Stimulated activated naive CD8-positive, alpha-beta T cell treated with anti-CD3 and anti-CD28 coated beads, Interleukin-15, amount 100 ng/mL, for 72 hours (primary cell): ENCODE measurements around the gene F2RL2.
A peak's percentile ranks its signal among the peaks of the same experiment; 100 is the strongest.

Experiments
- ATAC-seq: fragments of 150-1000 bp; cut with Tn5 transposase; 2 replicates; pipeline ENCODE4 v1.10.0; 2021; ENCODE audit warnings: mild to moderate bottlenecking, moderate library complexity
- DNase-seq, 2 donors: peaks; one replicate each; pipeline ENCODE4 v3.0.0; 2021 to 2022
- H3K27ac Mint-ChIP-seq, 2 donors: one replicate each; pipeline ENCODE4 v1.8.0; 2022; ENCODE audit warnings: mild to moderate bottlenecking in 2 of 2, mixed read lengths in 2 of 2, moderate library complexity in 2 of 2
- H3K27me3 Mint-ChIP-seq: one replicate; pipeline ENCODE4 v1.8.0; 2022; ENCODE audit warnings: mixed read lengths
- H3K4me1 Mint-ChIP-seq: one replicate; pipeline ENCODE4 v1.8.0; 2022; ENCODE audit warnings: mild to moderate bottlenecking, mixed read lengths
- H3K4me3 Mint-ChIP-seq, 2 donors: one replicate each; pipeline ENCODE4 v1.8.0; 2022; ENCODE audit warnings: mild to moderate bottlenecking in 2 of 2, mixed read lengths in 2 of 2, moderate library complexity in 1 of 2
- H3K9me3 Mint-ChIP-seq, 2 donors: one replicate each; pipeline ENCODE4 v1.8.0; 2022; ENCODE audit warnings: mixed read lengths in 2 of 2

The F2RL2 gene

DNA sequence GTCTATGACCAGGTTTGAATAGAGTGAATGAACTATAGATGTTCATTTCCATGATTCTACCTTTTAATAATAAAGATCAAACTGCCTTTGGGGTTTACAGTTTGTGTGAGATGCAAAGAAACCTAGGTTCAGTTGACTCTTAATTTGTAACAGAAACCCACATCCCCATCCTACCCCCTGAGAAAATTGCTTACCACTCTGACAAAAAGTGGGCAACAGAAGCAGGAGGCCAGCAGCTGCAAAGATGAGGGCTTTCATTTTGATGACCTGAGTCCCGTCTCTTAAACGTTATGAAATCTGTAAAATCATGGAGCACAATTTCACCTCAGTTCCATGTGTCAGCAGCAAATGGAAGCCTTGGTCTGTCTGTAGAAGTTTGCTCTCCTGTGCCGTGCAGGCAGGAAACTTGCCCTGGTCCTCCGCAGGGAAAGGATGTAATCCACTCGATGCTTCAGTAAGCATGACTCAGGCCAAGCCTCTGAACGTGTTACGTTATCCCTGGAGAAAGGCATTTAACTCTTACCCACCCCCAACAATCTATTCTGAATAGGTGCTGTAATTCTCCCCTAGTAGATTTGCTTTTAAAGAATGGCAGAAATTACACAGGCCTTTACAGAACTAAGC, at the start of gene F2RL2:
Gene F2RL2, minus strand, starts transcription at position 431 of the 624 bp plus-strand sequence. Its CDS starts 173 bp downstream, at position 258.
- Mint-ChIP-seq H3K27ac (no peak within 1 kb of the TSS), H3K4me1 (peaks cover 23% of the 10 kb centered on the region)
- DNase-seq: no peak

DNA sequence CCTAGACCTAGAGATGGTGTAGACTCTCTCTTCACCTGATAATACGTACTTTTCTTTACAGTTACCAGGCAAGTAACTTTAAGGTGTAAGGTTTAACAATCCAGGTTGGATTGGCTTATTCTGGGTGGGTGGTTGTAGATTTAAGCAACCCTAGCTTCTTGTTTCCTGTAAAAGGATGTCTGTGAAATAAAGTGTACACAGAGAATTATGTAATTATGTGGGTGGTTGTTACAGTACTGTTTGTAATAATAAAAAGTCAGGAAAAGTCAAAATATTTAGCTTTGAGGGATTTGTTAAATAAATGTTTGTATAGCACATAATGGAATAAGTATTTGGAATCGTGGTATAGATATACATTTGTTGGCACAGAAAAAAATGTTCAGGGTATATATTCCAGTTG, 49.0 kb upstream of the F2RL2 start:
- H3K27me3 Mint-ChIP-seq: no peaks in the 10 kb centered on the region

More for the DNA sequence above, at the start of gene F2RL2:
- Mint-ChIP-seq H3K27me3 (no peaks in the 10 kb centered on the region), H3K9me3 (no peaks in the 10 kb centered on the region), H3K4me3 (no peak within 1 kb of the TSS)
- no peak for ATAC-seq

DNA sequence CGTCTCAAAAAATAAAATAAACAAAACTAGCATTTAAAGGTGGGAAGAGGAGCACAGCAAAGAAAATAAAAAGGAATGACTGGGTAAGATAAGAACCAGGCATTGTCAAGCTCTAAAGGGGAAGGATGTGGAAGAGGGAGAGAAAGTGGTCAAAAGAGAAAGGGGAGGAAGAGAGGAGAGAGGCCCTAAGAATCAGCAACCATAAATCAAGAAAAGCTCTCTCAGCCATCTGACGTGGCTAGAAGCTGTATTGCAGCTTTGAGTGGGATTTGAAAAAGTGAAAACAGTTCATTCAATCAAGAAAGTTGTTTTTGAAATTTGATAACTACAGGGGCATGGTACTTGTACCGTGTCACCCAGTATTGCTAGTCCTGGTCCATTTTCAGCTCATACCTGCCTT, 47.3 kb upstream of the F2RL2 start:
- no peaks in the 10 kb centered on the region for H3K9me3 Mint-ChIP-seq
- no peaks in the 10 kb centered on the region for H3K4me1 Mint-ChIP-seq
- no peak overlapping the region for H3K27ac Mint-ChIP-seq

More for the DNA sequence above, 49.0 kb upstream of the F2RL2 start:
- ATAC-seq (no peak), DNase-seq (no peak)
- Mint-ChIP-seq H3K9me3 (no peaks in the 10 kb centered on the region), H3K27ac (no peak overlapping the region), H3K4me3 (no peak overlapping the region), H3K4me1 (no peaks in the 10 kb centered on the region)

DNA sequence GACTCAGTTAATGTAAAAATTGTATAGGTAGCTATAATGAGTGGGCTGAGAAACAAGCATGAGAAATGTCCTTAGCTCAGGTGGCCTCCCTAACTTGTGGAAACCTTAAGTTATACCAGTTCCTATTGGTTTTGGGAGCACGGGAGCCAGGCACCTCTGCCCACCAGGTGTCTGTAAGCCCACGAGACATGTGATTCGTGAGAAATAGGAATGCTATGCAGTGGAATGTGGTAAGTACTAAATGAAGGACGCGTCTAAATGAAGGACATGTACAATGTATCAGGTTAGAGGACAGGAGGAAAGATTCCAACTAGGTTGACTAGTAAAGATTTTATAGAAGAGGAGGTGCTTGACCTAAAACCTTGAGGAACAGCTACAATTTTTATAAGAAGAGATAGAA, 46.0 kb upstream of the F2RL2 start:
- Mint-ChIP-seq H3K27me3 (no peaks in the 10 kb centered on the region), H3K4me1 (no peaks in the 10 kb centered on the region), H3K4me3 (no peak overlapping the region), H3K27ac (no peak overlapping the region), H3K9me3 (no peaks in the 10 kb centered on the region)
- DNase-seq (no peak), ATAC-seq (no peak)

More for the DNA sequence above, 47.3 kb upstream of the F2RL2 start:
- DNase-seq (no peak), ATAC-seq (no peak)
- no peak overlapping the region for H3K4me3 Mint-ChIP-seq
- H3K27me3 Mint-ChIP-seq: no peaks in the 10 kb centered on the region

- no peaks in the 10 kb centered on the region for H3K27me3 Mint-ChIP-seq
- H3K9me3 Mint-ChIP-seq: no peaks in the 10 kb centered on the region
- no peak overlapping the region for H3K27ac Mint-ChIP-seq
- H3K4me1 Mint-ChIP-seq: no peaks in the 10 kb centered on the region
- DNase-seq (no peak), ATAC-seq (no peak)
- H3K4me3 Mint-ChIP-seq: no peak overlapping the region
Observed at GRCh38 chr5:76667495-76667894, 44.3 kb upstream of the F2RL2 start.

DNA sequence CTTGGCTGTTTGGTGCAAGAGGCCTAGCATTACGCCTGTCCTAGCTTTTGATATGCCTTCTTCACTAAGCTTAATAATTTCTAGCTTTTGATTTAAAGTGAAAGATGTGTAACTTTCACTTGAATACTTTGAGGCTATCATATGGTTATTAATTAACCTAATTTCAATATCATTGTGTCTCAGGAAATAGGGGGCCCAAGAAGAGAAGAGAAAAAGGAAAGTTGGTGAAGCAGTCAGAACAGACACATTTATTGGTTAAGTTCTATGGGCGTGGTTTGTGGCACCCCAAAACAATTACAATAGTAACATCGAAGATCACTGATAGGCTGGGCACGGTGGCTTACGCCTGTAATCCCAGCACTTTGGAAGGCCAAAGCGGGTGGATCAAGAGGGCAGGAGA, 40.9 kb upstream of the F2RL2 start:
- no peak for DNase-seq
- Mint-ChIP-seq H3K27me3 (no peaks in the 10 kb centered on the region), H3K9me3 (no peaks in the 10 kb centered on the region), H3K4me3 (no peak overlapping the region), H3K4me1 (no peaks in the 10 kb centered on the region), H3K27ac (peak overlapping the region in 1 of 2 donors; percentile 42)
- no peak for ATAC-seq

- no peaks in the 10 kb centered on the region for H3K9me3 Mint-ChIP-seq
- no peak overlapping the region for H3K27ac Mint-ChIP-seq
- no peak overlapping the region for H3K4me3 Mint-ChIP-seq
- no peaks in the 10 kb centered on the region for H3K4me1 Mint-ChIP-seq
- ATAC-seq (no peak), DNase-seq (no peak)
- H3K27me3 Mint-ChIP-seq: no peaks in the 10 kb centered on the region
Observed at GRCh38 chr5:76663573-76663972, 40.4 kb upstream of the F2RL2 start.

DNA sequence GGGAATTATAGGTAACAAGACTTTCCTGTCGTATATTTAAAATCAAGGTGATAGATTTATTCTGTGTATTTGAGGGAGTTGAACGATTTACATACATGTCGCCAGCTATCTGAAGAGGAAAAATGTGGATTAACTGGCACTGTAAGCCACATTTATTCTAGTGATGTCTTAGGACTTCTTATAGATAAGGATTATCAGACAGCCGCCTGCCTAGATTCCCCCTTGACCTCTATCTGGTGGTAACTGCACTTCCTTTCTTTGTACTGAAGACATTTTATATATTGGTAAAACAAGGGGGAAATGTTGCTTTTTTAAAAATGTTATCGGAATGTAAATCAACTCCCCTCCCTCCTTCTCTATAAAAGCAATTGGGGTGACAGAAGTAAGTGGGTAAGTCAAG, 39.3 kb upstream of the F2RL2 start:
- Mint-ChIP-seq H3K27ac (no peak overlapping the region), H3K4me1 (no peaks in the 10 kb centered on the region), H3K27me3 (no peaks in the 10 kb centered on the region), H3K9me3 (no peaks in the 10 kb centered on the region), H3K4me3 (no peak overlapping the region)
- ATAC-seq (no peak), DNase-seq (no peak)

DNA sequence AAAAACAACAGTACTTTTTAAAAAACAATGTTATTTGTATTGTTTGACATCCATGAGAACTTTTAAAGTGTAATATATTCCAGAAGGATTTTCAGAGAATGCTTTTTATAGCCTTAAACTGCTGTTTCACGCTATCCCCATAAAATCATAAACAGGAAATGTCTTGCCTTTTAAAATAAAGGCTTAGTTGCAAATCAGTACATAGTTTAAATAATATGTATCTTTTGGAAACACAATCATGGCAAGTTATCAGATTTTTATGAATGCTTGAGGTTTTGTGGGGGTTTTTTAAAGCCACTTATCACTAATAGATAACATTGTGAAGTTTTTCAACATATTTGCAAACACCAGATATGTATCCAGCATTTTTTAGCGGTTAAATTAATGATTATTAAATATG, 37.2 kb upstream of the F2RL2 start:
- ATAC-seq (no peak), DNase-seq (no peak)
- H3K4me3 Mint-ChIP-seq: no peak overlapping the region
- no peaks in the 10 kb centered on the region for H3K27me3 Mint-ChIP-seq
- no peaks in the 10 kb centered on the region for H3K9me3 Mint-ChIP-seq
- no peak overlapping the region for H3K27ac Mint-ChIP-seq
- H3K4me1 Mint-ChIP-seq: no peaks in the 10 kb centered on the region

GRCh38 chr5:76657683-76658311, 34.6 kb upstream of the F2RL2 start:
- Mint-ChIP-seq H3K4me1 (no peaks in the 10 kb centered on the region), H3K4me3 (no peak overlapping the region), H3K9me3 (no peaks in the 10 kb centered on the region), H3K27ac (no peak overlapping the region), H3K27me3 (no peaks in the 10 kb centered on the region)
- DNase-seq (no peak), ATAC-seq (no peak)

DNA sequence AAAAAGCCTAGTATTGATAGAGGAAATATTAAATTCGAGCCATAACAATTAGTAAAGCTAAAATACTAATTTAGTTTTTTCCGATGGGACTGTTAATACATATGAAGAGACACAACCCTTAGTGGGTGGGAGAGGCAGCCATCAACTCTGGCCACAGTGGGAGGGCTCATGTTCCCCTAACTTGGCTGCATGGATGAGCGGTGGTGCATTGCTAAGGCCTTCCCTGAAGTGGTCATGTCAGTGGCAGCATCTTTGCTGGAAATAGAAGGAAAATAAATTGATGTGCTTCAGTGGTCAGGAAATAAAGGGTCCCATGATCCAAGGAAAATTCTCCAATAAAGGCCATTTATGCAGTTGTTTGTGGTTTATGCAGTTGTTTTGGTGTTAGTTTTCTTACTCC, 33.9 kb upstream of the F2RL2 start:
- H3K27ac Mint-ChIP-seq: no peak overlapping the region
- DNase-seq: no peak
- no peaks in the 10 kb centered on the region for H3K9me3 Mint-ChIP-seq
- no peak for ATAC-seq
- H3K4me1 Mint-ChIP-seq: no peaks in the 10 kb centered on the region
- no peak overlapping the region for H3K4me3 Mint-ChIP-seq
- H3K27me3 Mint-ChIP-seq: no peaks in the 10 kb centered on the region

DNA sequence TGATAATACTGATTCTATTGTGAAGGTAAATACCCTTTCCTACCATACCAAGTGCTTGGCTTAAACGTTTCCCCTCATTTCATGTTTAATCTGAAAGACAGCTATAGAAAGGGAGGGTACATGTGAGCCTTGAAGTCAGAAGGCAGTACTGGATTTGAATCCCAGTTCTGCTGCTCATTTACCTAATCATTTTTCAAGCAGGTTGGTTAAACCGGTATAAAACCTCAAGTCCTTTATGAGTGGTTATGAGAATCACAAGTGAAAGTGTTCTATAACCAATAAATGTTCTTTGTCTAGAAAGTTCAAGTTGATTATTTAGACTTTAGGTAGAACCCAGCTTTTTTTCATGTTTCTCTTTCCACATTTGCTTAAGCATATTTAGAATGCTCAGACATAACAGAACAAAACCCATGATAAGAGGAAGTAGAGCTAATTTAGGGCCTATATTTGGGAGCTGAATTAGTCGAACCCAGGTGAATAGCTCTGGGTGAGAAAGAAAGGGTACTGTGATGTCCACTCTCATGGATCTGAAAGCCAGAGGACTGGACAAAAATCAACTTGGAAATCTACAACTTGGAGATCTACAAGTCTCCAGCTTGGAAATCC, 29.7 kb upstream of the F2RL2 start:
- H3K4me1 Mint-ChIP-seq: no peaks in the 10 kb centered on the region
- H3K27ac Mint-ChIP-seq: no peak overlapping the region
- no peak overlapping the region for H3K4me3 Mint-ChIP-seq
- peaks cover 18 to 19% of the 10 kb centered on the region in 2 donors for H3K9me3 Mint-ChIP-seq
- DNase-seq (no peak), ATAC-seq (peak; percentile 64)
- no peaks in the 10 kb centered on the region for H3K27me3 Mint-ChIP-seq

GRCh38 chr5:76649140-76649539, 25.9 kb upstream of the F2RL2 start:
- H3K27me3 Mint-ChIP-seq: no peaks in the 10 kb centered on the region
- H3K27ac Mint-ChIP-seq: no peak overlapping the region
- peaks cover 23 to 28% of the 10 kb centered on the region in 2 donors for H3K9me3 Mint-ChIP-seq
- DNase-seq (no peak), ATAC-seq (no peak)
- H3K4me3 Mint-ChIP-seq: no peak overlapping the region
- H3K4me1 Mint-ChIP-seq: no peaks in the 10 kb centered on the region

GRCh38 chr5:76643371-76643770, 20.2 kb upstream of the F2RL2 start:
- H3K27ac Mint-ChIP-seq: peak overlapping the region in 1 of 2 donors; percentile 66
- ATAC-seq: no peak

GRCh38 chr5:76642390-76643040, 19.3 kb upstream of the F2RL2 start:
- Mint-ChIP-seq H3K4me1 (peaks cover 10% of the 10 kb centered on the region), H3K27ac (peak overlapping the region in 1 of 2 donors; percentile 60)
- no peak for ATAC-seq

More at GRCh38 chr5:76643371-76643770, 20.2 kb upstream of the F2RL2 start:
- H3K27me3 Mint-ChIP-seq: no peaks in the 10 kb centered on the region
- no peak for DNase-seq
- no peak overlapping the region for H3K4me3 Mint-ChIP-seq
- H3K4me1 Mint-ChIP-seq: peaks cover 7% of the 10 kb centered on the region
- peaks cover 10 to 13% of the 10 kb centered on the region in 2 donors for H3K9me3 Mint-ChIP-seq

More at GRCh38 chr5:76642390-76643040, 19.3 kb upstream of the F2RL2 start:
- no peak overlapping the region for H3K4me3 Mint-ChIP-seq
- no peaks in the 10 kb centered on the region for H3K27me3 Mint-ChIP-seq
- no peak for DNase-seq
- H3K9me3 Mint-ChIP-seq: peaks cover 2 to 4% of the 10 kb centered on the region in 2 donors
